Pancreas (tissue), 10 donors: ENCODE results near the gene AHRR. TPM values are rescaled to one million over a fixed set of nuclear protein-coding genes. Genes with fewer than 3 reads are reported as not detected.
A peak's percentile ranks its signal among the peaks of the same experiment; 100 is the strongest.
"Not testable (repeated sequence)": the region's sequence is repeated elsewhere in the genome, so short reads cannot be mapped to it uniquely, and the experiment has no call there.

ENCODE experiments used
- ATAC-seq, 4 donors: fragments of 200-7000 bp; cut with Tn5 transposase; one replicate each; pipeline versions ENCODE4 v1.8.0 to v1.9.1; 2020; ENCODE audit warnings: mild to moderate bottlenecking in 4 of 4, moderate library complexity in 4 of 4
- DNase-seq, 6 donors: peaks; one replicate each; pipeline ENCODE4 v3.0.0-alpha.2; 2020
- FAIRE-seq: peaks from 2 replicates; lab custom pipeline; 2012; peaks lifted over from hg19 to GRCh38; lab: Jason Lieb, UNC
- H3K27ac ChIP-seq, 4 donors: fragments of 200-600 bp; sonication (generic); 1 replicate in 3 of 4; 2 replicates in 1 of 4; pipeline versions ENCODE4 v1.5.0 to v1.8.0; 2020
- H3K27me3 ChIP-seq, 4 donors: fragments of 200-600 bp; one replicate each; pipeline ENCODE4 v1.8.0; 2021
- H3K36me3 ChIP-seq, 3 donors: fragments of 200-600 bp; sonication (generic) in 1 of 3; one replicate each; pipeline versions ENCODE4 v1.5.0 to v1.8.0; 2020 to 2021
- H3K4me1 ChIP-seq, 3 donors: fragments of 200-600 bp; one replicate each; pipeline ENCODE4 v1.8.0; 2021
- H3K4me3 ChIP-seq, 4 donors: fragments of 200-600 bp; sonication (generic) in 2 of 4; one replicate each; pipeline versions ENCODE4 v1.5.0 to v1.8.0; 2020 to 2021
- H3K9me3 ChIP-seq, 4 donors: fragments of 200-600 bp; one replicate each; pipeline ENCODE4 v1.8.0; 2021
- WGBS, 2 donors: extraction: QIAGEN DNeasy Blood & Tissue Kit; methylation state at CpG; one replicate each; pipeline ENCODE4 v1.1.7; 2013; 5-methylcytosine and 5-hydroxymethylcytosine counted together
- intact Hi-C, 3 donors: fragments of 100-400 bp; cut with DNase I; formaldehyde crosslinking; loops; one replicate each; pipeline versions ENCODE4 v1.11.1 to v1.14.2; 2022
- polyA plus RNA-seq, 2 donors: library from polyadenylated mRNA; stranded (reverse); fragments of 200-250 nt; gene quantifications; one replicate each; pipeline ENCODE4 v1.2.3, GENCODE V29; 2013
- total RNA-seq, 6 donors: library from RNA; stranded (reverse); fragmentation: NEBNext Ultra II Directional in 4 of 6; extraction: Animal tissue kit (Norgen Biotek cat#: 25700) in 4 of 6; gene quantifications; one replicate each; pipeline versions ENCODE4 v1.2.1 to v1.2.4, GENCODE V29; 2021 to 2023
- TF ChIP-seq, protein P1 (sequence below), 4 donors: fragments of 200-600 bp; sonication (generic) in 3 of 4; IDR thresholded peaks; one replicate each; pipeline versions ENCODE4 v1.5.0 to v1.8.0; 2021; ENCODE audit warnings: antibody characterized with exemption in 4 of 4
- donor health status: healthy with polysubstance abuse.
- donor health status: DM: no; HTN: no; CAD: no; lungs with moderate emphysema.
- donor health status: DM: no; HTN: no; CAD: no.
- donor health status: control.
- donor health status: control.
- donor health status: Bipolar disorder and iron deficiency.
- donor health status: DM: yes; HTN: yes; CAD: no.
- donor health status: DM: no; HTN: no; CAD: no.
- donor health status: DM: no; HTN: no; CAD: no.
- donor health status: DM: yes; HTN: yes; CAD: no.

AHRR gene
- total and polyA plus RNA-seq, 8 donors: 0.34 to 1.7 (median 0.69) TPM

GRCh38 chr5:399296-400281 lies 78.1 kb downstream of the AHRR start:
- intact Hi-C loops: no loop called here
- Histone ChIP-seq H3K36me3 (no peaks in the 10 kb centered on the region), H3K4me1 (peaks cover 0 to 6% (median 0%) of the 10 kb centered on the region in 3 donors), H3K9me3 (no peaks in the 10 kb centered on the region), H3K27me3 (no peaks in the 10 kb centered on the region), H3K4me3 (peak overlapping the region in 1 of 4 donors; percentile 25), H3K27ac (peak overlapping the region in 2 of 4 donors; percentile 42 to 55)
- FAIRE-seq (no peak), ATAC-seq (peak; percentile 73 to 97 (median 92)), DNase-seq (peak; percentile 56 to 87 (median 64))
- TF ChIP-seq, protein P1, sequence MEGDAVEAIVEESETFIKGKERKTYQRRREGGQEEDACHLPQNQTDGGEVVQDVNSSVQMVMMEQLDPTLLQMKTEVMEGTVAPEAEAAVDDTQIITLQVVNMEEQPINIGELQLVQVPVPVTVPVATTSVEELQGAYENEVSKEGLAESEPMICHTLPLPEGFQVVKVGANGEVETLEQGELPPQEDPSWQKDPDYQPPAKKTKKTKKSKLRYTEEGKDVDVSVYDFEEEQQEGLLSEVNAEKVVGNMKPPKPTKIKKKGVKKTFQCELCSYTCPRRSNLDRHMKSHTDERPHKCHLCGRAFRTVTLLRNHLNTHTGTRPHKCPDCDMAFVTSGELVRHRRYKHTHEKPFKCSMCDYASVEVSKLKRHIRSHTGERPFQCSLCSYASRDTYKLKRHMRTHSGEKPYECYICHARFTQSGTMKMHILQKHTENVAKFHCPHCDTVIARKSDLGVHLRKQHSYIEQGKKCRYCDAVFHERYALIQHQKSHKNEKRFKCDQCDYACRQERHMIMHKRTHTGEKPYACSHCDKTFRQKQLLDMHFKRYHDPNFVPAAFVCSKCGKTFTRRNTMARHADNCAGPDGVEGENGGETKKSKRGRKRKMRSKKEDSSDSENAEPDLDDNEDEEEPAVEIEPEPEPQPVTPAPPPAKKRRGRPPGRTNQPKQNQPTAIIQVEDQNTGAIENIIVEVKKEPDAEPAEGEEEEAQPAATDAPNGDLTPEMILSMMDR (IDR thresholded peaks at IDR 0.05): no peak
- WGBS, 2 donors: 29 to 30% methylated on average over 45 of the region's 45 CpGs

GRCh38 chr5:400282-401145 lies 79.0 kb downstream of the AHRR start:
- Histone ChIP-seq H3K4me3 (peak overlapping the region in 1 of 4 donors; percentile 25), H3K36me3 (no peaks in the 10 kb centered on the region), H3K9me3 (no peaks in the 10 kb centered on the region), H3K4me1 (peaks cover 0 to 6% (median 0%) of the 10 kb centered on the region in 3 donors), H3K27me3 (no peaks in the 10 kb centered on the region), H3K27ac (peak overlapping the region in 2 of 4 donors; percentile 42 to 55)
- ATAC-seq (peak; percentile 24 to 58 (median 30)), FAIRE-seq (no peak), DNase-seq (no peak)
- intact Hi-C loops: no loop called here
- WGBS, 2 donors: 44 to 48% methylated on average over 26 of the region's 26 CpGs
- TF ChIP-seq, protein P1 (IDR thresholded peaks at IDR 0.05): no peak

- no peak for FAIRE-seq
- TF ChIP-seq, protein P1 (IDR thresholded peaks at IDR 0.05): no peak
- no peak for ATAC-seq
- H3K27ac ChIP-seq: no peak overlapping the region
- peak in 1 of 6 donors; percentile 6 for DNase-seq
- H3K4me1 ChIP-seq: peaks cover 0 to 6% (median 0%) of the 10 kb centered on the region in 3 donors
- no peak overlapping the region for H3K4me3 ChIP-seq
- intact Hi-C loops: no loop called here
- WGBS, 2 donors: 70 to 85% methylated on average over 24 of the region's 24 CpGs
- no peaks in the 10 kb centered on the region for H3K36me3 ChIP-seq
- no peaks in the 10 kb centered on the region for H3K27me3 ChIP-seq
- H3K9me3 ChIP-seq: no peaks in the 10 kb centered on the region
Measured at GRCh38 chr5:401146-402034, 79.9 kb downstream of the AHRR start.

DNA sequence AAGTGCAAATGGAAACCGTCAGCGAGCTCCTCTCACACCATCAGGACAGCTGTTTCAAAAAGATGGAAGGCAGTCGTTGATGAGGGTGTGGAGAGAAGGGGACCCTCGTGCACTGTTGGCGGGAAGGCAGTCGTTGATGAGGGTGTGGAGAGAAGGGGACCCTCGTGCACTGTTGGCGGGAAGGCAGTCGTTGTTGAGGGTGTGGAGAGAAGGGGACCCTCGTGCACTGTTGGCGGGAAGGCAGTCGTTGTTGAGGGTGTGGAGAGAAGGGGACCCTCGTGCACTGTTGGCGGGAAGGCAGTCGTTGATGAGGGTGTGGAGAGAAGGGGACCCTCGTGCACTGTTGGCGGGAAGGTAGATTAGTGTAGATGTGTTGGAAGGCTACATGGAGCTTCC lies 80.7 kb downstream of the AHRR start:
- DNase-seq, FAIRE-seq, intact Hi-C loops, H3K27ac ChIP-seq, H3K36me3 ChIP-seq, H3K27me3 ChIP-seq, H3K4me1 ChIP-seq, ATAC-seq, H3K9me3 ChIP-seq, H3K4me3 ChIP-seq: not testable (repeated sequence)
- 71 to 86% methylated on average over 17 of the region's 17 CpGs for WGBS, 2 donors
